Fibroblast of the aortic adventitia (primary cell): Measurements from ENCODE around the gene STXBP2. TPM values are rescaled to one million over a fixed set of nuclear protein-coding genes. Genes with fewer than 3 reads are reported as not detected.

Experiments
- DNase-seq: peaks from one replicate; pipeline ENCODE4 v3.0.0-alpha.2; 2010; ENCODE audit warnings: low read depth
- H3K4me3 ChIP-seq: 2 replicates; pipeline ENCODE4 v1.5.1; 2011; ENCODE audit warnings: low read depth, mild to moderate bottlenecking, control low read depth, low read length, moderate library complexity
- CTCF ChIP-seq: IDR thresholded peaks from 2 replicates; pipeline ENCODE4 v1.5.1; 2011; ENCODE audit warnings: mild to moderate bottlenecking, low read length, control low read depth, inconsistent platforms; ENCODE audit not compliant: insufficient read depth
- total RNA-seq: library from RNA; depleted of rRNA; stranded (reverse); fragments of >200 nt; gene quantifications from 2 replicates; pipeline ENCODE4 v1.2.3, GENCODE V29; 2012; ENCODE audit warnings: low replicate concordance

Gene STXBP2
- total RNA-seq, 1 donor: 0.90 TPM

- TF ChIP-seq CTCF: no peak
- DNase-seq: no peak
- H3K4me3 ChIP-seq: no peak overlapping the region
These were observed 17.1 kb upstream of the STXBP2 start for GRCh38 chr19:7619671-7620441.

DNA sequence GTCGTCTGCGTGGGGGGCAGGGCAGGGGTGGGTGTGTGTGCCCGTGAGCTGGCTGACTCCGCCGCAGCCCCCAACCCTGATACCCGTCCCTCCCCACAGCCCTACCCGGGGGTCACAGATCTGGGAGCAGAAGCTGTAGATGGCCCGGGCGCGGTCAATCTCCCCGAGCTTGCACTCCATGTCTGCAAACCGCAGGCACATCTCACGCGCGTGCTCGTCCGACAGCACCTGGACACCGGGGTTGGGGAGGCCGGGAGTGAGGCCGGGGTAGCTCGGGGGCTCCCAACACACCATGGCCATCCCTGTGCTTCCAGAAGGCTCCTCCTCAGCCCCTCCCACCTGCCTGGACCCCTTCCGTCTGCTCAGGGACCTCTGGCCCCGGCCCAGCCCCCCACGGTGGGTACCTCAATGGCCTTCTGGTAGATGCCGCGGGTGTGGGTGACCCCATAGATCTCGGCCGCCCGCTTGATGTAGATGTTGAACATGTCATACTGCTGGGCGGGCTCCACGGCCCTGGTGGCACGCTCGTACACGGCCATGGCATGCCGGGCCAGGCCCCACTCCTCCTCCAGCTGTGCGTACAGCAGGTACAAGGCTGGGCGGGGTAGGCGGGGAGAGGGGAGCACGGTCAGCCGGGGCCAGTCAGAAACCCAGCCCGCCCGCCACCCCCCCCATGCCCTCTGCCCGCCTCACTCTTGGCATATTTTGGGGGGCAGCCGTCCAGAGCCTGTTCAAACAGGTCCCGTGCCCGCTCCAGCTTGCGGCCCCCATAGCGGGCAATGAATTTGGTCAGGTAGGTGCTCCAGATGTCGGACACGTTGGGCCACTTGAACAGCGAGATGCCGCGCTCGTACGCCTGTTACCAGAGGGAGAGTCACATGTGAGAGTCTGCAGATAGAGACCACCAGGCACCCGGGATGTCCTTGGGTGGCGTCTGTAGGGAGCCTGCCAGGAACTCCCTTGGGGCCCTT, 16.2 kb upstream of the STXBP2 start:
- no peak for DNase-seq
- no peak for TF ChIP-seq CTCF
- no peak overlapping the region for H3K4me3 ChIP-seq

DNA sequence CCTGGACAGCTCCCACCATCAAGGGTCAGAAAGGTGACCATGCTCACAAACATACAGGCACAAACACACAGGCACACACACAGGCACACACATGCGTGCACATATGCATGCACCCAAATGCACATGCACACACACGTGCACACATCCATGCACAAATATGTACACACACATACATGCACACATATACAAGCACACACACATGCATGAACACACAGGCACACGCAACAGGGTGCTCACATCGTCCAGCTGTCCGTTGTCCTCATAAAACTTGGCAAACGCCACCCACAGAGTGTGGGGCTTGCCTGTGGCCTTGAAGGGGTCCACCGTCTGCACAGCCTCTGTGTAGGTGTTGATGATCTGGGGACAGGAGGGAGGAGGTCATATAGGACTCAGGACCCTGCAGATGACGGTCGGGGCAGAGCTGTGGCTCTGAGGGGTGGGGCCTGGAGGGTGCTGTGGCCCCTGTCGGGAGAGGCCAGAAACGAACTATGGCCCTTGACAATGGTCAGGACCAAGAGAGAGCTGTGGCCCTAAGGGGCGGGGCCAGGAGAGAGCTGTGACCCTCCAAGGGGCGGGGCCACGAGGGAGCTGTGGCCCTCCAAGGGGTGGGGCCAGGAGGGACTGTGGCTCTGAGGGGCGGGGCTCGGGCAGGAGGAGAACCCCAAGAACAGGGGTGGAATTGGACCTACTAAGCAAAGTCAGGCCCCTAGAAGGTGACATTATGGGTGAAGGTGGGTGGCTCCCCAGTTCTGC, 13.8 kb upstream of the STXBP2 start:
- TF ChIP-seq CTCF: no peak
- DNase-seq: no peak
- H3K4me3 ChIP-seq: no peak overlapping the region

DNA sequence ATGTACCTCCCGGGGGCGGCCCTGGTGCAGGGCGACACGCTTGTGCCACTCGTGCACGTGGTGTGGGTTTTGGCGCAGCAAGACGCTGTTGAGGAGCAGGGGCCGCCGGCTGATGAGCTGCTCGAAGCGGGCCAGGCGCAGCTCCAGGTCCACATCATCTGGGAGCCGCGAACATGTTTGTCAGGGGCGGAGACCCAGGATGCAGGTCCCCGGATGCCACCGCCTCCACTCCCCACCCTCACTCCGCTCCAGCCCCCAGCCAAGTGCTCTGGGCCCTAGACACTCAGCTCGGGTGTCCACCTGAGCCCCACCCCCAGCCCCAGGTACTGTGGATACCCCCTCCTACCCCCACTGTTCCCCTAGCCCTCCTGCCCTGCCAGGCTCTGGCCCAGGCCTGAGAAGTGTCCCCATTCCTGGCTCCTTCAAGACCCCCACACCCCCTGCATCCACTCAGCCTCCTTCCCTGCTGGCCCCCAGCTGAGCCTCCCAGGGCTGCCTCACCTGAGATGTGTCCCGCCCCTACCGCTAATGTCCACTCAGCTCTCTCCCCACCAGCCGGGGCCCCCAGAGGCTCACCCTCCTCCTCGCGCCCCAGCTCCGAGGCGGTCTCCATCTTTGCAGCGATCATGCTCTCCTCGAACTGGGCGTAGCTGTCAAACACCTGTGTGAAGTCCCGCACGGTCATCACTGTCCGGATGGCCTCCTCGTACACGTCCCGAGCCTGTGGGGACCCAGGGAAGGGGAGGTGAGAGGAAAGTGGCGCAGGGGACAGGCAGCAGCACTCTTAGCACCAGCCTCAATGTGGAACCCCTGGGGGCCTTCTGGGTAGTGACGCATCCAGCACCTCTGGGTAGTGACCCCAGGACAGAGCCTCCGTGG, 12.9 kb upstream of the STXBP2 start:
- no peak for DNase-seq
- H3K4me3 ChIP-seq: no peak overlapping the region
- TF ChIP-seq CTCF: no peak

DNA sequence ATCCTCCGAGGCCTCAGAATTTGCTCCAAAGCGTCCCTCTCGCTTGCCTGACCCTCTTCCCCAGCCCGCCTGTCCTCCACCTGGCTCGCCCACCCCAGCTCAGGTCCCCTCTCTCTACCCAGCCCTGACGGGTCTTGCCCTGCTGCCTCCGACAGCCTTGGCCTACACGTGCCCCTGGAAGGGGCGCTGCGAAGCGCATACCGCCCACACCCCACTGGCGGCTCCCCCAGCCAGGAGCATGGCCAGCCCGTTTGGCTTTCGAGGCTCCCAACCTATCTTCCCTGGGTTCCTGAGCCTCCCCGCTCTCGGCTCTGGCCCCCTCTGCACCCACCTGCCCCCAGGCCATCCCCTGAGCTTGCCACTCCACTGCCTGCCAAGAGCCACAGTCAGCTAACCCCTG, 12.1 kb upstream of the STXBP2 start:
- H3K4me3 ChIP-seq: no peak overlapping the region
- no peak for DNase-seq
- no peak for TF ChIP-seq CTCF

GRCh38 chr19:7625763-7626372, 11.0 kb upstream of the STXBP2 start:
- H3K4me3 ChIP-seq: no peak overlapping the region
- no peak for DNase-seq
- no peak for TF ChIP-seq CTCF
